Superior temporal gyrus (tissue), 1 donor: ENCODE data around the gene CSGALNACT2.

Experiments
- DNase-seq: peaks from one replicate; pipeline ENCODE4 v3.0.0-alpha.2; 2016; ENCODE audit errors: extremely low spot score

The CSGALNACT2 gene

DNA sequence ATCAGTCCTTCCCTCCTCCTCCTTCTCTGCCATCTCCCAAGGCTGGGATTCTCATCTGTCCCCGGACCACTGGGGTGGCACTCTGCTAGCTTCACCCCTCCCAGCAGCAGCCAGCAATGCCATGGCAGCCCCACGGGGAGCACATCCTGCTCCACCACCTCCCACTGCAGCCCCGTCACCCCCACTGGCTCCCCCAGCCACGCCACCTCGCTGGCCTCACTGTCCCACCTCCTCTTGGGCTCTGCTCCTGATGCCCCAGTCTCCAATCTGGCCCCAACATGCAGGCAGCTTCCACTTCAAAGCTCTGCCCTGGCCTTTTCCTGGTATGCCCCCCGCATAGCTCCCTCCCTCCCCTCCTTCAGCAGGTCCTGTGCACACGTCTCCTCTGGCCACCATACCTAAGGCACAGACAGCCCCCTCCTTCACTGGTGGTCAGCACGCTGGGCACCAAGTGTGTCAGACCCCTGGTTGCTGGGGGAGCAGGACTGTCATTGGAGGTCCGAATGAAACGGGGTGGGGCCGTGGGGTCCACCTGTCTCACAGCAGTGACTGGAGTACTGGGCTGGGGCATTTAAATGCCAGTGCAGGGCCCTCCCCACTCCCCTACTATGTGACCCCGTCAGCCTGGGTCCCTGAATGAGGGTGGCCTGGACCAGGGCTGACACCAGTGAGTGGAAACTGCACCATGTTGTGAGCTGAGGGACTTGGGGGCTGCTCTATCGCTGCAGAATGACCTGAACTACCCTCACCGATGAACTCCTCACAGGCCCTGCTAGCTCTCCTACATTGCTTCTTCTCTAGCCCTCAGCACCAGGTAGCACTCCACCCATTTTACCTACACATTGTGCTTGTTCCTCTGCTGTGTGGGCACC lies 89.9 kb downstream of the CSGALNACT2 start:
- DNase-seq, result no peak

DNA sequence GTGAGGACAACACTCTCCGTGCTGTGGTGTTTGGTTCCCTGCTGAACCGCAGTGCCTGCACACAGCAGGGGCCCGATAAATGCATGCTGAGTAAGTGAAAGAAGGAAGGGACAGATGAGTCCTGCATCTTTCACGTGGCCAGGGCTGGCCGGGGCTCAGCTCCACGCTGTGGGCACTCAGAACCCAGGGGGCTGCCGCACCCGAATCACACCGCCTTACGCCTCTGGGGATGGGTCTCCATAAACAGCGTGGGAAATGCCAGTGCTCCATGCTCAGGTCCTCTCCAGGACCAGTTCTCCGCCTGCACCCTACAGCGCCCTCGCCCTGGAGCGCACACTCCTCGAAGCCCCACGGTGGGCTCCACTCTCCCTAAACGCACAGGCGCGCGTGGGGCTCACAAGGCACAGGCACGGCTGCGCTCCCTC lies 90.5 kb downstream of the CSGALNACT2 start:
- no peak for DNase-seq

DNA sequence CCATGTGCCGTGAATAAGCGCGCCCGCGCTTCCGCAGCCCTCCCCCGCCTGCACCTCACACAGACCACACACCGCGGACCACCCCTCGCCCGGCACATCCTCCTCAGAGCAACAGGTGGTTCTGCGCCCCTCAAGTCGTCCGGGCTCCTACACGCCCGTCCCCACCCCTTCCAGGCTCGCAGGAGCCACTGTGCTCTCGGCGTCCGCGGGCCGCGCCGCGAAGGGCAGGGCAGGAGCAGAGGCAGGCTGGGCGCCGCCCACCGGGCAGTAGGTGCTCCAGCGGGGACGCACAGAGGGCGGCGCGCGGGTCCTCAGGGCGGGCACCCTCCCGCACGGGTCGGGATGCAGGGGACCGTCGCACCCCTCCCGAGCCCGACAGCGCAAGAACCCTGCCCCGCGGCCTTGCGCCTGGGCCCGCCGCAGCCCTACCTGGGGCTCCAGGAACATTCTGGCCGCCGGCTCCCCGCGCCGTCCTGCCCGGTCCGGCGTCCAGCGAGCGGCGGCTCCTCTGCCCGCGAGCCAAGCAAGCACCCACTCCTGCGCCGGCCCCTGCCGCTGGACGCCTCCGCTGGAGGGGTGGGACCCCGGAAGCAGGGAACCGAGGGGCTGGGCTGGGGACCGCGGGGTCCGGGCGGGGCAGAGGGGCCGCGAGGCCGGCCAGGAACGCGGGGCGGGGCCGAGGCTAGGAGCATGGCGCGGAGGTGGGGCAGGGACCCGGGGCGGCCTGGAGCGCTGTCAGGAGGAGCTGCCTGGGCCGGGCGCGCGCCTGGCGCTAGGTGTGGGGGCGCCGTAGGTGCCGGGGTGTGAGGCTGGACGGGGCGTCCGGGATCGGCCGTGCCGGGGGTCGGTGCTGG lies 91.2 kb downstream of the CSGALNACT2 start:
- DNase-seq, result no peak

DNA sequence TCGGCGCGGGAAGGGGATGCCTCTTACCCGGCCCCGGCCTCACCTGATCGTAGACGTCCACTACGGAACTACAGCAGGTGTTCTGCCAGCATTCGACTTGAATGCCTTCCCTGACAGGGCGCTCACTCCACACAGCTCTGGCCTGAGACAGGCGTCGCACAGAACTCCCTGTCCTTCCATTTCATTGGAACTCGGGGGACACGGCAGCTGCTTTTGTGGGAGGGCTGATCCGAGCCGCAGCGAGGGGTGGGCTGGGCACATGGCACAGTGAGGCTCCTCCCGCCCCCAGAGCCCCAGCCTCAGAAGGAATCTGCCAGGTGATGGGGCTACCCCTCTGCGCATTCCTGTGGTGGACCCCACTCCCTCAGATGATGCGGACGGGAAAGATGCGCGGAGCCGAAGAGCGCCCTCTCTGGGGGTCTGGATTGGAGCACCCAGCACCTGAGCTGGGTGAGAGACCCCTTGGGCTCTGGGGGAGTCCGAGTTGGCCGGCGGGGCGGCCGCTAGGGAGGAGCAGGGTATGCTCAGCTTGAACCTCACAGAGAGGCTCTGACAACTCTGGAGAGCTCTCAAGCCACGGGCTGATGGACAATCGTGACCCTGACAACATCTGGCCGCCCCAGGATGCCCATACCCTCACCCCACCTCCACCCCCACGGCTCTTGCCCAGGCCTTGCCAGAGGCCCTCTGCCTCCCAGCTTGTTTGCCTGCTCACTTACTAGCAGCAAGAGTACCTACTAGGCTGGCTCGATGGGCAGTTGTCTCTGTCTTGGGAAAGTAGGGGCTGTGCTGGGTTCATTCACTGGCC lies 92.1 kb downstream of the CSGALNACT2 start:
- no peak for DNase-seq

DNA sequence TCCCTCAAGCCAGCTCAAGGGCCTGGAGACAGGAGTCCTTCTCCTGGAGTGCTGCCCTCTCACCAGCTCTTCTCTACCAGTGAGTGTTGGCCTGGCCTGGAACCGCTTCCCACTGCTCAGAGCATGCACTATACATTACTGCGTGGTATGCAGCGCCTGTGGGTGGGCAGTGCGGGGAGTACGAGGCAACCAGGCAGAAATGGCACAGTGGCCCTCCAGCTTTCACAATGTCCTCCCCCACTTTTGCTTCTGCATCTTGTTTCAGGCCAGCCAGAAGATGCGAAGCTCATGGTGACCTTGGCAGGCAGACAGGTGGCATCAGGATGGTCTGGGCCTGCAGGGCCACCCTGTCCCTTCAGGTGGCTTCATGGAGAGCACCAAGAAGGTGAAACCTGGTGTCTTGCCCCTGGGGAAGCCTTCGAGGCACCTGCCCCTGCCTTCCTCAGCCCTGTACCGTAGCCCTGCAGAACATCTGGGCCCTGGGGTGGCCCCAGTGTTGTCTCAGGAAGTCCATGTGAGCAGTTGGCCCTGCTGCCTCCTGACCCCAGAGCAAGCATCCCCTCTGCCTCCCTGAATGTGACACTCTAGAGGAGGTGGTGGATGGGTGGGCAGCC lies 92.8 kb downstream of the CSGALNACT2 start:
- no peak for DNase-seq

DNA sequence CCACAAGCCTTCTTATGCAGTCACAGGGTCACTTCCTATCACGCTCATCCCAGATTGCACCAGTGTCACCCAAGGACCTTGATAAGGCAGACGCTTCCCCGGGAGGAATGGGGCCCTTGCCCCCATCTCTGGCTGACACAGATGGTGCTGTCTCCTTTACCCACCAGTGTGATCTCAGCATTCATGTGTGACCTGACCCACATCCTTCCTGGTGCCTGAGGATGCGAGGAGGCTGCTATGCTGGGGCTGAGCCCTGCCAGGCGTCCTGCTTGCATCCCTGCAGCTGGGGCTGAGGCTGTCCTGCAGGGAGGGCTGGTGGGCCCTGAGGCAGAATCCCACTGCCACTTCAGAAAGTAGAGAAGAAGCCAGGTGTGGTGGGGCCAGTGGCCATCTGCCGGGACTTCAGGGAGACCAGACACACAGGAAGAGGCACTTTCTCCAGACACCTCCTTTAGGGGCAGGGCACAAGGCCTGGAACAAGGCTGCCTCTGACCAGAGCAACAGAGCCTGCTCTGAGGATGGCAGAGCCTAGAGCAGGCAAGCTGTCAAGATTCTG lies 93.4 kb downstream of the CSGALNACT2 start:
- no peak for DNase-seq

DNA sequence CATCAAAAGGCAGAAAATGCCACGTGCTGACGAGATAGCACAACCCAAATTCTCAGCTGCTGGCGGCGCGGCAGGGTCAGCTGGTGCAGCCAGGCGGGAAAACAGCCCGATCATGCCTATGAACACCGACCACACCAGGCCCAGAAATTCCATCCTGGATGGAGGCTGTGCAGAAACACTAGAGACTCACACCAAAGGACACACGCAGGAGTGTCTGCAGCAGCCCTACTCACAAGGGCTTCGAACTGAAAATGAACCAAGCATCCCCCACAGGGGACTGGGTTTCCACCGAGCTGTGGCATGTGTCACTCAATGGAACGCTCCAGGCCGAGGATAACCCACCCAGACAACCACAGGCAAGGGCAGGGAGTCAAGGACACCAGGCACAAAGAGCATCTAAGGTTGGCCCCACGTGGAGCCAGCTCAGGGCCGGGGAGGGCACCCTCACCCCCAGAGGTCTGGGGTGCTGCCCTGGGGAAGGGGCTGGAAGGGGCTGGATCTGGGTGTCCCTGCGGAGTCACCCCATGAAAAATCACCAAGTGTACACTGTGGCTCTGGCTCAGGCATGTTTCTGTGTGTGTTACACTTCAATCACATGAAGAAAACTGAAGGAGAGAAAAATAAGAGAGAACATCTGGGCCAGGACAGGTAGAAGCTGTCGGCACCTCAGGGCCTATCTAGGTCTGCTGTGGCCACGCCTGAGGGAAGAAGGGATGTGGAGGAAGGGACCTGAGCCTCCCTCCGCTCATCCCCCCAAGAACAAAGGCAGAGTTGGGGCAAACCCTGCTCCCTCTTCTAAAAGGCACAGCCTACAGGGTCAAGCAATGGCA lies 95.6 kb downstream of the CSGALNACT2 start:
- no peak for DNase-seq

DNA sequence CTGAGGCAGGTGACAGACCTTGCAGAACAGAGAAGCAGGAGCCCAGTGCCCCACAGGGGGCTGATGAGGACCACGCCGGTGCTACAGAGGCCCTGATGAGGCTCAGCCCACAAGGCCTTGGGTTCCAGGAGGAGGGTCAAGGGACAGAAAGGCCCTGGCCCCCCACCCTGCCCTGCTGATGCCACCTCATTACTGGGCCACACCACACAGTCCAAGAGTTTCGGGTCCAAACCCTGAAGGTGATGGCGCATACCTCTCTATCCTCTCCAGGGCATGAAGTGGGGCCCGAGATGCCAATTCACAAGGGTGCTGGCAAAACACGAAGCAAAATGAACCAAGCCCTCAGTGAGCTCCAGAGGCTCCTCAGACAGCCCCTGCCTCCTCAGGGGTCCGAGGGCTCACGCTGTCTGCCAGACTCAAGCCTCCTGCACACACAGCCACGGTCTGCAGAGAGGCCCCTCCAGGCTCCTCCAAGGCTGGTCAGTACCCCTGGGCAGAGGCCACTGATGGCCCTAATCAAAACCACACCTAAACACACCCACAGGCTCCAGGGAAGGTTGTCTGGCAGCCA lies 96.3 kb downstream of the CSGALNACT2 start:
- no peak for DNase-seq
